GM11168 (cell line): ENCODE measurements around the gene THBS2.

Source experiments
- in situ Hi-C: fragments of 300-500 bp; cut with MboI; formaldehyde crosslinking; loops from one replicate; pipeline ENCODE4 v1.12.0; 2022; ENCODE audit warnings: low sequenced_read_pairs; ENCODE audit not compliant: unreplicated experiment

THBS2 gene

DNA sequence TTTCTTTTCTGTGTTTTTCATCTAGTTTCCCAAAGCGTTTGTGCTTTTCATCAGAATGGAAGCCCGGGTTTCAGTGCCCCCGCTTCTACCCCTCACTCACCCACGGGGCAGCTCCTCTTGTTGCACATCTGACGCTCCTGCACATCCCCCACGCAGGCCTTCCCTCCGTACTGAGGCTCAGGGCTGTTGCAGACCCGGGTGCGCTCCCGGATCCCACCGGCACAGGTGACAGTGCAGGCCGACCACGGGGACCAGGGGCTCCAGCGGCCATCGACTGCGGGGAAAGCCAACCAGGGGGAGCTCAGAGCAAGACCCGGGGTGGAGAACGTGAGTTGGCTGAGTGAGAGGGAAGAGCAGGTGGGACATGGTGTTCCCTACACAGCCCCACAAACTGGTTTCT lies 19.0 kb downstream of the THBS2 start:
- in situ Hi-C loops: no loop called here

DNA sequence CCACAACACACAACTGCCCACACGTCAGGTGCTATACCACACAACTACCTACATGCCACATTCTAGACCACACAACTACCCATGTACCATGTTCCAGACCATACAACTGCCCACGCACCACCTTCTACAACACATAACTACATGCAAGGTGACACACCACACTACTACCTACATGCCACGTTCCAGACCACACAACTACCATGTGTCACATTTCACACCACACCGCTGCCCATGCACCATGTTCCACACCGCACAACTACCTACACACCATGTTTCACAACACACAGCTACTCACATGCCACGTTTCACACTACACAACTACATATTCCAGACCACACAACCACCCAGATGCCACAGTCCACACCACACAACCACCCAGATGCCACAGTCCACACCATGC lies 19.8 kb downstream of the THBS2 start:
- in situ Hi-C loops: no loop called here

DNA sequence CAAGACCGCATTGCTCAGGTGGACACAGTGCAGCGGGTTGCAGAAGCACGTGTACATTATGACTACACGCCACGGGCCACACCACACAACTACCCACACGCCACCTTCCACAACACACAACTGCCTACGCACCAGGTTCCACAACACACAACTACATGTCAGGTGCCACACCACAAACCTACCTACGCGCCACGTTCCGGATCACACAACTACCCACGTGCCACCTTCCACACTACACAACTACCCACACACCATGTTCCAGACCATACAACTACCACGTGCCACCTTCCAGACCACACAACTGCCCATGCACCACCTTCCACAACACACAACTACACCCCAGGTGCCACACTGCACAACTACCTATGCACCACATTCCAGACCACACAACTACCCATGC lies 20.5 kb downstream of the THBS2 start:
- in situ Hi-C loops: no loop called here

DNA sequence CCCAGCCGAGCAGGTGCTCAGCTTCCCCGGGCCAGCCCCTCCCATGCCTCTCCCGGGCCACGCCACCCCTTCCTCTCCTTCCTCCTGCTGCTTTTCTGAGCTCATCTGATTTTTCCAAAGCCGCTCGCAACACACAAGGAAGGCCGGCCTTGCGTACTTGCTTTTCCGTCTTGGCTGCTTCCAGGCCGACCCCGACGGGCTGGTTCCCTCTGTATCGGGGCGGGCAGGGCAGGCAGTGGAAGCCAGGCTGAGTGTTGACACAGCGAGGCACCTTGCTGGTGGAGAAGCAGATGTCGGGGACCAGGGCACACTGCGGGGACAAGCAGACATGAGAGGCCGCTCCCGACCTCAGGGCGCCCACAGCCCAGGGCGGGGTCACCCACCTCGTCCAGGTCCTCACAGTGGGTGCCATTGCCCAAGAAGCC lies 21.1 kb downstream of the THBS2 start:
- in situ Hi-C loops: no loop called here

DNA sequence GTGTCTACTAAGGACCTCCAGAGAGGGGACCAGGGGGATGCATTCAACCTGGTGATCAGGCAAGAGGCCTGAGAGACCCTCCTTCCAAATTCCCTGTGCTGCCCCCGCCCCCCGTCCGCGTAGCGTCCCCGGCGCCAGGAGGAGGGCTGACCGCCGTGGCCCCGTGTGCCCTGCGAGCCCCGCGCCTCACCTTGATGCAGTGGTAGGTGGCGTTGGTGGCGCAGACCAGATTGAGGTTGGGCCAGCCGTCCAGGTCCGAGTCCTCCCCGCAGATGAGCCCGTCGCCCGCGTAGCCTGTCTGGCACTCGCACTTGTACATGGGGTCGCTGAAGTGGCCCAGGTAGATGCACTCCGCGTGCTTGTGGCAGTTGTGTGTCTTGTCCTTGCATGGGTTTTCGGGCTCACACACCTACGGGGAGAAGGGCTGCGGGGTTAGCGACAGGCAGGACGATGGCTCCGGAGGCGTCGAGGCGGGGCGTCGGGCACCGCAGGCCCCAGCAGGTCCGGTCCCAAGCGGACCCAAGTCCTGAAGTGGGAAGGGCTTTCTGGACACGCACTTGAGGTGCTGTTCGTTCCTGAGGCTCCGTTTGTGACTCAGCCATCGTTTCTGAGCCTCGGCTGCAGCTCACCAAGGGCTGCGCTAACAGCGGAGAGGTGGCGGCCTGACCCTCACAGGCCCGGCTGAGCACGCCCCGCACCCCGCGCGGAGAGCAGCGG lies 21.7 kb downstream of the THBS2 start:
- in situ Hi-C loops: no loop called here

DNA sequence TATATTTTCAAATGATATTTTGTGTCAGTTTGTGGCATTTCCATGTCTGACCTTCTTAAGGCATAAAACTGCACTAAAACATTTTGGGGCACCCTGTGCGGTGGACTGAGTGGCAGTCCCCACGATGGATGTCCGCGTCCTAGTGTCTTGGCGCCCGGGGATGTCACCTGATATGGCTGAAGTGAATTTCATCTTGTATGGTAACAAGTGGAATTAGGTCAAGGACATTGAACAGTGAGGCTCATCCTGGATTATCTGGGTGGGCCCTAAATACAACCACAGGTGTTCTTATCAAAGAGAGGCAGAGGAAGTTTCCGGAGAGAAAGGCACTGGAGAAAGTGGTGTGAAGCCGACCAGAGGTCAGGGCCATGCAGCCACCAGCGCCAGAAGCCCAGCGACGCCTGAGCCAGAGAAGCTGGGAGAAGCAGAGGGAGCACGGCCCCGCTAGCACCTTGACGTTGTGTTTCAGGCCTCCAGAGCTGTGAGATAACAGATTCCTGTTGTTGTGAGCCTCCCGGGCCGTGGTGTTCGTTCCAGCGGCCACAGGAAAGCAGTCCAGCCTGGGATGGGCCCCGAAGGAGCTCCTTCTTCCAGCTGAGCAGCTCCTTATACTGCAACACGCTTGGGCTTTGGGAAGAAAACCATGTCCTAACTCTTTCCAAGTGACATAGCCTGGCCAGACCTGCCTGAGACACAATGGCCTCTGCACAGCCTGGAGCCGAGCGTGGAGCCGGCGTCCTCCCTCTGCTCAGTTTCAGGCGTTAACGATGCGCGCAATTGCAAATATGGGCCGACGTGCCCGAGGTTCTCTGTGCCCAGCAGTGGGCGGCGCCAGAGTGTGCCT lies 22.5 kb downstream of the THBS2 start:
- in situ Hi-C loops: no loop called here

DNA sequence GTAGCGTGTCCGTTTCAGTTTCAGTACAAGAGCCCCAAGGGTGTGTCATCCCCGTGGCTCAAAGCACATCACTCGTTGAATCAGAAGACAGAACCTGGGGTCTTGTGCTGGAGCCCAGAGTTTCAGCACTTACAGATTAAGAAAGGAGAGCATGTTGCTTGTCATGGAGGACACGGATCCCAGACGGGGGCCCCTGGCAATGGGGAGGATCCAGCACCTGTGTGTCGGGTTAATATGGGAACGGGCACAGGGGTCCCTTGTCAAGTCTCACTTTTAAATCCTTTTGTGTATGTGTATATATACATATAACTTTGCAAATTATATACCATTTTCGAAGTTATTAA lies 23.4 kb downstream of the THBS2 start:
- in situ Hi-C loops: no loop called here

DNA sequence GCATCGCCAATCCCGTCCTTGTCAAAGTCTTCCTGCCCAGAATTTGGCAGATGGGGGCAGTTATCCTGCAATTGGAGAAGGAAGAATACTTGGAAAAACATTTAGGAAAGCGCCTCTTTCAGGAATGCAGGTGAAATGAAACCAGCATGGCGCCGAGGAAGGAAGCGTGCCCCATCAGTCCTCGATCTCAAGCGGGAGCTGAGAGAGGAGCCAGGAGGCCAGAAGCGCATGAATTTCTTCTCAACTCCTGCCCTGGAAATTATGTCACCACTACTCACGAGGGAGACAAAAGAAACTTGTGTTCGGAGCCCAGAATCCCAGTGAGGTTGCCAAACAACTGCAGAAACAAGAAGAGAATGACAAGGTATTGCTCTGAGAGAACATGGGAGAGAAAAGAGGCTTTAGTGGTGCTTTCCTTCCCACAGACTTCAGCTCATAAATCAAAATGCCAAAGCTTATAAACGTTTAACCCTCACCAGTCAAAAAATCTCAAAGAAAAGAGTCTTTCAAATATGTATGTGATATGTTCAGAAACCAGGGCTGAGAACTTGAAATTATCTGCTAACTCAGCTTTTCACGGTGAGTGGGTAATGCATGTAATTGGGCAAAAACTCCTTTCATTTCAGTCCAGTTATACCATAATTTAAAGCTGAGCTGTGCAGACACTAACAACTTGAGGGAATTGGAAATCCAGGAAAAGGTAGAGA lies 23.9 kb downstream of the THBS2 start:
- in situ Hi-C loops: no loop called here

DNA sequence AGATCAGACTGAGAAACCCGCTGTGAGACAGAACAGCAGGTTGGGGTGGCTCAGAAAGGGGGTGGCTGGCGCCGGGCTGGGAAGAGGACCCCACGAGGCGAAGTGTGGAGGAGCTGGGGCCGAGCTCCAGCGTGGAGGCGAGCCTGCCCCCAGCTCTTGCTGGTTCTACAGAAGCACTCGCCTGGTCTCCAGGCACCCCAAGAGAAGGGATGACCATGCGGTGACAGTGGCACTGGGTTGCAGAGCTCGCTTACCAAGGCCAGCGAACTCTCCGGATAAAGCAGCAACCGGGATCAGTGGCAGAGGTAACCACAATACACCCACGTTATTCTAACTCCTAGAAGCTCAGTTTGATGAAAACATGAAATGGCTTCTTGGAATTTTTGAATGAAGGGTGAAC lies 26.5 kb downstream of the THBS2 start:
- in situ Hi-C loops: no loop called here

DNA sequence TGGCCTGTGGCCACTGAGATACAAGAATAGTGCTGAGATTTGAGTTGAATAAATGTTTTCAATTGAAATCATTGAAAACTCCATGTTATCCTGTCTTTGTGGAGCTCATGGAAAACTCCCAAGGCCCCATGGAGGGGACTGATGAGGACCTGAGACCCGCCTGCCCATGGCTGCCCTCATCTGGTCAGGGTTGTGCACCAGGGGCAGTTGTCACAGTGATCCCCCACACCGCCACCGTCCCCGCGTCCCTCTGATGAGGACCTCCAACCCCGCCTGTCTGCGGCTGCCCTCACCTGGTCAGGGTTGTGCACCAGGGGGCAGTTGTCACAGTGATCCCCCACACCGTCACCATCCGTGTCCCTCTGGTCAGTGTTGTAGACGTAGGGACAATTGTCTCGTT lies 27.8 kb downstream of the THBS2 start:
- in situ Hi-C loops: no loop called here

DNA sequence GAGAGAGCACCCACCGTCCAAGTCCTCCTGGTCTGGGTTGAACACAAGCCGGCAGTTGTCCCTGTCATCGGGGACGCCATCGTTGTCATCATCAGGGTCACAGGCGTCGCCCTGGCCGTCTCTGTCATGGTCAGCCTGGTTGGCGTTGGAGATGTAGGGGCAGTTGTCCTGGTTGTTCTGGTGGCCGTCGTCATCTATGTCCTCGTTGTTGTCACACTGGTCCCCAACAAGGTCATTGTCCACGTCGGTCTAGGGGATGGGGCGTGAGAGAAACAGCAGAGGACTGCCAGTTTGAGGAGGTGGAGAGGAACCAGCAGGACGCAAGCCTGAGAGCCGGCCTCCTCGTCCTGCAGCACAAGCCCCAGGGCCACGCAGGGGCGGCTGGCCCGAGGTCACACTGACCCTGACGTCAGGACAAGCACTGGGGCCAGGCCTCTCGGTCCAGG lies 28.5 kb downstream of the THBS2 start:
- in situ Hi-C loops: no loop called here

DNA sequence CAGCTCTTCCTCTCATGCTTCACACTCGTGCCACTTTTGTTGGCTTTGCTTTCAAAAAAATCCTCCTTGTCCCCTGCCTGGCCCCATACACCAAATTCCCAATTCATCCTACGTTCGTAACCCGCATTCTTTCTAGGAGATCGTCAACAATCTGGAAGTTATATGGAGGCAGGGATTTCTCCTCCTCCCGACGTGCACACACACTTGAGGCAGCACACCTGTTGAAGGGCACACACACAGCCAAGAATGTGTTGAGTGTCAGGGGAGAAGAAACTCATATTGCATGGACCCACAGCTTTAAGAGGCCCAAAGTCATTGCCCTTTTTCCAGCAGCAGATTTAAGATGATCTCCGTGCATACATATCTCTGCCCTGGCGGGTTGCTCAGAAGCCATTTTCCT lies 28.9 kb downstream of the THBS2 start:
- in situ Hi-C loops: no loop called here

DNA sequence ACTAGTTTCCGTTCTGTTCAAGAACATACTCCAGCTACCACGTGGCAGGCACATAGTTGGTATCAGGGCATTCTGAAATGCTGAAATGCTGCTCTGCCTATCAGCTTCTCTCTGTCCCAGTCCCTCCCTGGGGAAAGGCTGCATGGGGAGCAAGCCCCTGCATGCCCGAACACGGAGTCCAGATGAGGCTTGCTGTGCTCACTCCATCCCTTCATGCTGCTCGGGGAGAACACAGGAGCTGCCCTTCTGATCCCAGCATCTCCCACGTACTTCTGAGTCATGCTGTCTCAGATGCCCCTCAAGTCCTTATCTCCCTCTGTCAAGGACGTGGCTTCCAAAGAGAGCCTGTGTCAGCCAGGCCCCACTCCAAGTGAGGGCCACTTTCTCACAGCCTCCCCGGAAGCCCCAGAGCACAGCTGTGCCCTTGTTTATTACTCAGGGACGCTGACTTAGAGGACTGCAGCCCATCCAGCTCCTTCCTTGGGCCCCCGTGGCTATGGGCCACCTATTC lies 29.4 kb downstream of the THBS2 start:
- in situ Hi-C loops: no loop called here

DNA sequence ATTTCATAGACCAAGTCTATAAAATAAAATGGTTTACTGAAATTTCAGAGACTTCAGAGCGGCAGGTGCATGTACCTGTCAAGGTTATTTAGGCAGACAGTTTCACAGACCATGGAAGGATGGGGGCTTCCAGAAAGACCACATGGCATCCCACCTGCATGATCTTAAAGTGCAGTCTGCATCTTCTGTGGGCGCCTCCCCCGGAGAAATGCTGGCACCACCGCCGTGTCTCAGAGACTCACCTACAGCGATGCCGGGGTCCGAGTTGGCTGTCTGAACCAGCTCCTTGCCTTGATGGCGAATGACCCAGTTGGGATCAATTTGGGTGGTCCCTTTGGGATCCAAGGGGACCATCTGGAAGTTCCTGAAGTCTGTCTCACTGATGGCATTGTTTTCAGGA lies 30.6 kb downstream of the THBS2 start:
- in situ Hi-C loops: no loop called here

DNA sequence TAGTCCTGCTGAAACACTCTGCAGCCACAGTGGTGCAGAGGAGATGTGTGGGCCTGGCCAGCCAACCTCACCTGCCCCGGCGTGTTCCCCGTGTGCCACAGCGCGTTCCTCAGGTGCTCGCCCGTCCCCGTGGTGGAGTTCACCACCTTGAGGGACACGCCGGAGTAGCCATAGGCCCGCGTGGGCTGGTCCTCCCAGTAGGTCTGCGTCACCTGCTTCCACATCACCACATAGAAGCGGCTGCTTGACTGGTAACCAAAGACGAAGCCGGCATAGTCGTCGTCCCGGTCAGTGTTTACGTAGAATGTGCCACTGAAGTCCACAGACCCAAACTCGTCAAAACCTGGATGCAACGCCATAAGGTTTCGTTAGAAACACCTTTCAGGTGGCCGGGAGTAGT lies 31.5 kb downstream of the THBS2 start:
- in situ Hi-C loops: no loop called here

DNA sequence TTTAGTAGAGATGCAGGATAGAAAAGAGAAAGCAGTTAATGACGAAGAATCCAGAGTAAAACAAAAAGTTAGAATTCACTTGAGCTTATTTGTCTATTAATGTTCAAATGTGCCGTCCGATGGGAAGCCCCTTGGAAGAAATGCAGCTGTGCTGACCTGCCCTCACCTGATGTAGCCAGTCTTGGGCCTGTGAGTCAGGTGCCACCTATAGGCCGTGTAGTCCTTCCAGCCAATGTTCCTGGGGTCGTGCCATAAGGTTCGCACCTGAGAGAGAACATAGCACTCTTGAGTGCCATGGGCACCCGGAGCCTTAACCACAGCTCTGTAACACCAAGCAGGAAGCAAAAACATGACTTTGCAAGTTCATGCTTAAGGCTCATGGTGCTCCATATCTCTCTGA lies 32.4 kb downstream of the THBS2 start:
- in situ Hi-C loops: no loop called here

DNA sequence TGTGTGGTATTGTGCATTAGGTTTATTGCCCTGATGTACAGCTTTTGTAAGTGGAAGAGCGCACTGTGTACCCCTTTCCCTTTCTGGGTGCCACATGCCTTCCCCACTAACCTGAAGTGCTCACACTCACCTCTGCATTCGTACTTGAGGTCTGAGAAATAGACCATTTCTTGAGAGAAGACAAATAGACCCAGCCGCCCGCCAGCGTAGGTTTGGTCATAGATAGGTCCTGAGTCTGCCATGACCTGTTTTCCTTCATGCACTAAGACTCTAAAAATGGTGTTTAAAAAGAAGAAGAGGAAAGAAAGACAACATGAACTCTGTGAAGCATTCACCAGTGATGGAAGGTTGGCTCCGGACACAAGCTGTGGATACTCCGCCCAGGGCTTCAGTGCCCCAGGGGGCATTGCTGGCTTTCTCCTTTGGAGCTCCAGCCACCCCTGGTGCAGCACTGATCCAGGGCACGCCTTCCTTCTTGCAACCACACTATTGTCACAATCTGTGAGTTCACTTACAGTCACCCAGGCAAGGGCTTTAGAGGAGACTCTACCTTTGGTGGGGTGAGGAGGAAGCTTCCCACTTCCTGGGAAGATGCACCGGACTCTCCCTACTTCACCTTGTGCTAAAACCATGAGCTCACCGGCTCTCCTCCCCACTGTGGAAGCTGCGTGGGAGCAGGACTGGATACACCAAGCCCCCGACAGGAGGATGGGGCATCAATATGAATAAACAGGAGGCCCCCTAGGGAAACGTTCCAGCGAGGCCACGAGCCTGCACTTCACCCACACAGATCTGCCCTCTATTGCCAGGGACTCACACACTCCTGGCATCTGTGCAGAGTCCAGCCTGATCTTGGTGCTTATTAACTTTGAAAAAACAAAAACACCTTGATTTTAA lies 33.3 kb downstream of the THBS2 start:
- in situ Hi-C loops: no loop called here

DNA sequence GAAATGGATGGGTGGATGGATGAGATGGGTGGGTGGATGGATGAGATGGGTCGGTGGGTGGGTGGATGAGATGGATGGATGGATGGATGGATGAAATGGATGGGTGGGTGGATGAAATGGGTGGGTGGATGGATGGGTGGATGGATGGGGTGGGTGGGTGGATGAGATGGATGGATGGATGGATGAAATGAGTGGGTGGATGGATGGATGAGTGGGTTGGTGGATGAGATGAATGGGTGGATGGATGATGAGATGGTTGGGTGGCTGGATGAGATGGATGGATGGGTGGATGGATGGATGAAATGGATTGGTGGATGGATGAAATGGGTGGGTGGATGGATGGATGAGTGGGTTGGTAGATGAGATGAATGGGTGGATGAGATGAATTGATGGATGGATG lies 35.7 kb downstream of the THBS2 start:
- in situ Hi-C loops: no loop called here

DNA sequence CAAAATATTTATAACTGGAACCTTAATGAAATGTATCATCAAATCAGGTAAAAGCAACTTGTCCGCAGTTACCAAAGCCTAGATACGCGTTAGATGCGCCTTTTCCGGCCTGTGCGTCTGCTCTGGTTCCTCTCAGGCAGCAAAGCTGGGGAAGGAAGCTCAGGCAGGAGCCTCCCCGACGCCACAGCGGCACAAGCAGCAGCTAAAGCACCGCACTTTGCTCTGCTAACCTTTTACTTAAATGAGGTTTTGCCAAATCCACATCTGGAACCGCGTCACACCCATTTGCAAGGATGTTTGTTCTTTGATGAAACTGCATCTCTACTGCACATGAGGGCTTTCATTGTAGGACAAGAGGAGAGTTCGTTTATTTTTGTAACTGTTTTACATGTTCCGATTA lies 36.8 kb downstream of the THBS2 start:
- in situ Hi-C loops: no loop called here

DNA sequence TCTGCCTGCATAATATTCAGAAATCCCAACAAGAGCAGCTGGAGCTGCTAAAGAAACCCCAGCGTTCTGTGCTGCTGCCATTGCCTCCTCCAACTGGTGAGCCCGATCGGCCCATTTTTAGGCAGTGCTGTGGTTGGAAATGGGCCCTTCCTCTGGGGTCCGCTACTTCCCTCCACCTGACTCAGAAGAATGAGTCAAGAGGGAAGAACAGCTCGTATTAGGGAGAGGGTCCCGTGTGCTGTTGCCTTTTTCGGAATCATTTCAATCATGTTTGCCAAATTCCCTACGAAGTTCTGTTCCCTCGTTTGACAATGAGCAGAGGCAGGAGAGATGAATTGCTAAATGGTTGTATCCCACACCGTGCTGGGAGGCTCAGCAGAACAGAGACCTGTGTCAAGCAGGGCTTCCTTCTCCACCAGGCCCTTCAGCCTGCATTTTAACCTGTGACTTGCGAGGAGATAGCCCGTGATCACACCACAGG lies 38.4 kb downstream of the THBS2 start:
- in situ Hi-C loops: no loop called here
